Psoas muscle (tissue), 8 donors: ENCODE measurements around the gene TMEM98. TPM values are rescaled to one million over a fixed set of nuclear protein-coding genes. Genes with fewer than 3 reads are reported as not detected.

Experiments
- ATAC-seq, 4 donors: fragments of 200-7000 bp; cut with Tn5 transposase; one replicate each; pipeline ENCODE4 v1.9.1; 2020; ENCODE audit warnings: moderate library complexity in 3 of 4, mild to moderate bottlenecking in 2 of 4
- DNase-seq, 2 donors: peaks; one replicate each; pipeline ENCODE4 v3.0.0-alpha.2; 2020
- H3K27ac ChIP-seq: fragments of 200-600 bp; one replicate; pipeline ENCODE4 v1.8.0; 2022
- H3K27me3 ChIP-seq, 3 donors: fragments of 200-600 bp in 1 of 3; one replicate each; pipeline versions ENCODE4 v1.6.1 to v1.8.0; 2013 to 2022; ENCODE audit warnings: low read length in 2 of 3, mild to moderate bottlenecking in 2 of 3, moderate library complexity in 1 of 3; ENCODE audit not compliant: insufficient read depth in 3 of 3
- H3K36me3 ChIP-seq, 2 donors: fragments of 200-600 bp in 1 of 2; one replicate each; pipeline versions ENCODE4 v1.6.1 to v1.8.0; 2013 to 2022; ENCODE audit warnings: low read depth in 1 of 2, mild to moderate bottlenecking in 1 of 2, moderate library complexity in 1 of 2; ENCODE audit not compliant: insufficient read depth in 1 of 2
- H3K4me1 ChIP-seq: fragments of 200-600 bp; one replicate; pipeline ENCODE4 v1.8.0; 2022
- H3K4me3 ChIP-seq: fragments of 200-600 bp; one replicate; pipeline ENCODE4 v1.8.0; 2022; ENCODE audit warnings: mild to moderate bottlenecking
- H3K9me3 ChIP-seq: fragments of 200-600 bp; one replicate; pipeline ENCODE4 v1.8.0; 2022
- CTCF ChIP-seq: fragments of 200-600 bp; IDR thresholded peaks from one replicate; pipeline ENCODE4 v1.8.0; 2022; ENCODE audit warnings: antibody characterized with exemption
- WGBS, 3 donors: extraction: QIAGEN DNeasy Blood & Tissue Kit; methylation state at CpG; one replicate each; pipeline versions ENCODE4 v1.1.6 to v1.1.7; 2013; 5-methylcytosine and 5-hydroxymethylcytosine counted together
- intact Hi-C, 2 donors: fragments of 100-400 bp; cut with DNase I; formaldehyde crosslinking; loops; one replicate each; pipeline versions ENCODE4 v1.11.0 to v1.14.2; 2022
- polyA plus RNA-seq, 3 donors: library from polyadenylated mRNA; stranded (reverse); fragments of 200-250 nt; gene quantifications; one replicate each; pipeline ENCODE4 v1.2.3, GENCODE V29; 2013
- total RNA-seq, 4 donors: library from RNA; stranded (reverse); fragmentation: NEBNext Ultra II Directional in 2 of 4; extraction: Animal tissue kit (Norgen Biotek cat#: 25700) in 2 of 4; gene quantifications; one replicate each; pipeline versions ENCODE4 v1.2.1 to v1.2.4, GENCODE V29; 2021 to 2023
- donor health status: healthy with polysubstance abuse.
- donor health status: DM: no; HTN: no; CAD: no; lungs with moderate emphysema.
- donor health status: Bipolar disorder and iron deficiency.
- donor health status: healthy.
- donor health status: DM: yes; HTN: yes; CAD: no.
- donor health status: DM: no; HTN: no; CAD: no.
- donor health status: DM: no; HTN: no; CAD: no.
- donor health status: DM: yes; HTN: yes; CAD: no.

Gene TMEM98
- total and polyA plus RNA-seq, 7 donors = 1.4 to 5.7 (median 3.6) TPM

DNA sequence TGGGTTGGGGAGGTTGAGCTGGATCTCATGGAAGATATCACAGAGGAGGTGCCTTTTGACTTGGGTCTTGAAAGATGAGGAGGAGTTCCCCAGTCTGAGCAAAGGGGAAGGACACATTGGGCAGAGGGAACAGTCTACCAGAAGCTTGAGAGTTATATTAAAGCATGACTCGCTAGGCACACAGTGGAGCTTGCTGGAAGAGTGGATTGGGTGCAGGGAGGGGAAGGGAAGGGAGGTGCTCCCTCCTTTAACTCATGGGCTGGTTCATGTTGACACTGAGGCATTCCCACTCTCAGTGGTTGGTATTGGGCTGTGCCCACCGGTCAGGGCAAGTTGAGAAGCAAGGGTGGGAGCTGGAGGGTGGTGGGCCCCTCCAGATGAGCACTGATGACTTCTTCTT, 5.9 kb downstream of the TMEM98 start:
- Histone ChIP-seq H3K4me3 (no peak overlapping the region), H3K27me3 (peaks cover 0 to 57% (median 12%) of the 10 kb centered on the region in 3 donors), H3K27ac (no peak overlapping the region), H3K9me3 (no peaks in the 10 kb centered on the region), H3K4me1 (no peaks in the 10 kb centered on the region), H3K36me3 (no peaks in the 10 kb centered on the region)
- intact Hi-C loops = no loop called here
- TF ChIP-seq CTCF = no peak
- WGBS, 3 donors = 96 to 100% (median 100%) methylated on average over 2 of the region's 2 CpGs
- no peak for DNase-seq
- ATAC-seq = no peak

DNA sequence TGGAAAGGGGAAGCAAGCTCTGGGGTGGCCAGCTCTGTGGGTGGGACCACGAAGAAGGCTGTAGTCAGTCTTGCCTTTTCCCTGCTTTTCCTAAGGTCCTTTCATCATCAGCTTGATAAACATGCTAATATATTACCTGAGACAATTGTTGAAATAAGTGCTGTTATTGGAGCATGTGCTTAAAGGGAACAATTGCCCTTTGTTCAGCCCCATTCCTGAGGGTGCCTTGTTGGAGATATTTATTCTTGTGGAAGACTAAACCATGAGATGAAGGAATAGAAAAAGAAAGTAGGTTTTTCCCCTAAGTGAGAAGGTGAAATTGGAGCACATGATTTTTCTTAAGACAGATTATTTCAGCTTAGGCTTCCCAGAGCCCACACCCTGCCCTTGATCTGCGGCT, 7.8 kb downstream of the TMEM98 start:
- DNase-seq (no peak), ATAC-seq (no peak)
- Histone ChIP-seq H3K27me3 (peaks cover 0 to 38% (median 7%) of the 10 kb centered on the region in 3 donors), H3K36me3 (no peaks in the 10 kb centered on the region), H3K9me3 (no peaks in the 10 kb centered on the region), H3K4me3 (no peak overlapping the region), H3K27ac (no peak overlapping the region), H3K4me1 (no peaks in the 10 kb centered on the region)
- WGBS, 3 donors = 78 to 93% (median 82%) methylated on average over 2 of the region's 2 CpGs
- intact Hi-C loops = no loop called here
- no peak for TF ChIP-seq CTCF

DNA sequence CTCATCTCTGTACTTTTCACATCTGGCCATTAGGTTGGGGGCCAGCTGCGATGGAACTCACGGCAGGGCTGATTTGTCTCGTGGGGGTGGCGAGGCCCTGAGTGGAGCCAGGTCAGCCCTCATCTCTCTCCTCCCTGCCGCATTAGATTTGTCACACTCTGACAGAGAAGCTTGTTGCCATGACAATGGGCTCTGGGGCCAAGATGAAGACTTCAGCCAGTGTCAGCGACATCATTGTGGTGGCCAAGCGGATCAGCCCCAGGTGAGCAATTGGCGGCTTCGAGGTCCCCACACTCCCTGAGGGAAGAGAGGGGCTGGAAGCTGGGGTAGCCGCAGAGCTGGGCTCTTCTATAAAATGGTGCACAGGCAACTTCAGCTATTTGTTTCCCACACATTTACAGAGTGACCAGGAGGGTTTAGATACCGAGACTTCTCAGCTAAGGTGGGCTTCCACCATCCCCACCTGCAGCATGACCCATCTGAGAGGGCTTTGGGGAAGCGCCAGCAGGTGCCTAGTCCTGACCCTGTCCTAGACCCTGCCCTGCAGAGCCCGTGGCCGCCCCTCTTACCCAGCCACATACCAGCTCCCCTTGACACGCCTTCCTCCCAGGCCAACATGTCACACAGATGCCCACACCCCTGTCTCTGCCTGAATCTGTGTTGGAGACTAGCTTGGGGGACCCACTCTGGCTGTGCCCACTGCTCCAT, 8.4 kb downstream of the TMEM98 start:
- Histone ChIP-seq H3K4me3 (no peak overlapping the region), H3K36me3 (no peaks in the 10 kb centered on the region), H3K4me1 (no peaks in the 10 kb centered on the region), H3K9me3 (no peaks in the 10 kb centered on the region), H3K27ac (no peak overlapping the region), H3K27me3 (peaks cover 0 to 34% (median 5%) of the 10 kb centered on the region in 3 donors)
- TF ChIP-seq CTCF = no peak
- intact Hi-C loops = no loop called here
- no peak for ATAC-seq
- DNase-seq = no peak
- 72 to 78% (median 75%) methylated on average over 14 to 15 of the region's 15 CpGs for WGBS, 3 donors

- Histone ChIP-seq H3K4me3 (no peak overlapping the region), H3K36me3 (no peaks in the 10 kb centered on the region), H3K9me3 (no peaks in the 10 kb centered on the region), H3K27ac (no peak overlapping the region), H3K27me3 (peaks cover 0 to 28% (median 2%) of the 10 kb centered on the region in 3 donors), H3K4me1 (no peaks in the 10 kb centered on the region)
- DNase-seq (peak; percentile 69 to 73), ATAC-seq (peak in 3 of 4 donors; percentile 43 to 57 (median 51))
- peak; percentile 67 for TF ChIP-seq CTCF
- WGBS, 3 donors = 18 to 22% (median 18%) methylated on average over 14 of the region's 14 CpGs
- intact Hi-C loops = no loop called here
Measured at GRCh38 chr17:32936894-32937500, 9.0 kb downstream of the TMEM98 start.
